Ovary (tissue), 3 donors: ENCODE data around the gene GRM8.

Experiments used
- EP300 ChIP-seq: sonication (generic); formaldehyde crosslinking; IDR thresholded peaks from one replicate; pipeline ENCODE4 v1.6.1; 2017; ENCODE audit warnings: antibody characterized with exemption
- POLR2A ChIP-seq: fragments of 450-650 bp; IDR thresholded peaks from one replicate; pipeline ENCODE4 v1.6.1; 2017; ENCODE audit warnings: antibody characterized with exemption, mild to moderate bottlenecking, moderate library complexity
- TF ChIP-seq, protein P1 (sequence below), 3 donors: fragments of 450-650 bp in 2 of 3; fragments of 200-600 bp in 1 of 3; IDR thresholded peaks; one replicate each; pipeline versions ENCODE4 v1.5.1 to v1.8.0; 2016 to 2022; ENCODE audit warnings: antibody characterized with exemption in 3 of 3, mild to moderate bottlenecking in 1 of 3
- donor health status: DM: no; HTN: no; CAD: no.

DNA sequence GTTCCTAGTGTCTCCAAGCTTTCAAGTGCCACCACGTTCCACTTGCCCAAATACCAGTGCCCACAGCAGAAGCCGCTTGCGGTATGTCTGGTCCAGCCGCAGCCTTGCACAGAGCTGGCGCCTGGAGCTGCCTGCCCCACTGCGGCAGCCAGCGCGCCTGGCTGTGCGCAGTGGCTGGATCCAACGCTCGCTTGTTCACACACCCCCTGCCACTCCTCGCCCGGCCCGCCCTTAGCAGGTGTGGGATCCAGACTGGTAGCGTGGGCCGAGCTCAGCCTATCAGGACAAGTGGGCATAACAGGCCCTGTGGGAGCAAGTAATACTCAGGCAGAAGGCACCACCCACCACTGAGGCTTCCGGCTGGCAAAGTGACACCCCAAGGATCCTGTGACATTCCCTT is 294.4 kb downstream of the GRM8 start:
- TF ChIP-seq, protein P1, sequence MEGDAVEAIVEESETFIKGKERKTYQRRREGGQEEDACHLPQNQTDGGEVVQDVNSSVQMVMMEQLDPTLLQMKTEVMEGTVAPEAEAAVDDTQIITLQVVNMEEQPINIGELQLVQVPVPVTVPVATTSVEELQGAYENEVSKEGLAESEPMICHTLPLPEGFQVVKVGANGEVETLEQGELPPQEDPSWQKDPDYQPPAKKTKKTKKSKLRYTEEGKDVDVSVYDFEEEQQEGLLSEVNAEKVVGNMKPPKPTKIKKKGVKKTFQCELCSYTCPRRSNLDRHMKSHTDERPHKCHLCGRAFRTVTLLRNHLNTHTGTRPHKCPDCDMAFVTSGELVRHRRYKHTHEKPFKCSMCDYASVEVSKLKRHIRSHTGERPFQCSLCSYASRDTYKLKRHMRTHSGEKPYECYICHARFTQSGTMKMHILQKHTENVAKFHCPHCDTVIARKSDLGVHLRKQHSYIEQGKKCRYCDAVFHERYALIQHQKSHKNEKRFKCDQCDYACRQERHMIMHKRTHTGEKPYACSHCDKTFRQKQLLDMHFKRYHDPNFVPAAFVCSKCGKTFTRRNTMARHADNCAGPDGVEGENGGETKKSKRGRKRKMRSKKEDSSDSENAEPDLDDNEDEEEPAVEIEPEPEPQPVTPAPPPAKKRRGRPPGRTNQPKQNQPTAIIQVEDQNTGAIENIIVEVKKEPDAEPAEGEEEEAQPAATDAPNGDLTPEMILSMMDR (IDR thresholded peaks at IDR 0.05), result no peak
- TF ChIP-seq POLR2A (no peak), EP300 (no peak)
